ENCODE data around the gene OGFOD2.

OGFOD2 gene

DNA sequence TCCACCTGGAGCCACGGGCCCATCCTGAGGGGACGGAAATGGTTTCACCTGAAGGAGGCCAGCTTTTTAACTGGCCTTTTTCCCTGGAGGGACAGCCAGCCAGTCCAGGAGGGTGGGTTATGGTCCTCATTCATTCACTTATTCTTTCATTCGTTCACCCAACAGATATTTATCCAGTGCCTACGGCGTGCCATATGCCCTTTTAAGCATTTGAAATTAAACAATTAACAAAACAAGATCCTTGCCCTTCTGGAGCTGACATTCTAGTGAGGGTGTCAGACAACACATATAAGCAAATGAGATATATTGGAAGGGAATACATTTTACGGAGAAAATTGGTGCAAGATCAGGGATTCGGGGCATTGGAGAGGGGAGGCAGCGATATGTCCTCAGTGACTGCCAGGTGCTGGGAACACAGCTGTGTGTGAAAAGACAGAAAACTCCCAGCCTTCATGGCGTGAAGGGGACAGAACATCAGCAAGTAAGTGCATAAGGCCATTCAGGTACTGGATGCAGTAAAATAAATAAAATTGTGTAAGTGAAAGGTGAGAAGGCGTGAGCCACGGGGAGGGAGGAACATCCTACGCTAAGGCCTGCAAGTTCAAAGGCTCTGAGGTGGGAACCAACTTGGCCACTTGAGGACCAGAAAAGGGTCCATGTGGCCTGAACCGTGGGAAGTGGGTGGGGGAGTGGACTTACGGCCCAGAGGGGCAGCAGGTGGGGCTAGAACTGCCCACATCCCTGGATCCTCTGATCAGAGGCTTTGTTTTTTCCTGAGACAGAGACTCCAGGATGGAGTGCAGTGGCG lies 8.1 kb upstream of the OGFOD2 start:
- TF ChIP-seq, protein P1, sequence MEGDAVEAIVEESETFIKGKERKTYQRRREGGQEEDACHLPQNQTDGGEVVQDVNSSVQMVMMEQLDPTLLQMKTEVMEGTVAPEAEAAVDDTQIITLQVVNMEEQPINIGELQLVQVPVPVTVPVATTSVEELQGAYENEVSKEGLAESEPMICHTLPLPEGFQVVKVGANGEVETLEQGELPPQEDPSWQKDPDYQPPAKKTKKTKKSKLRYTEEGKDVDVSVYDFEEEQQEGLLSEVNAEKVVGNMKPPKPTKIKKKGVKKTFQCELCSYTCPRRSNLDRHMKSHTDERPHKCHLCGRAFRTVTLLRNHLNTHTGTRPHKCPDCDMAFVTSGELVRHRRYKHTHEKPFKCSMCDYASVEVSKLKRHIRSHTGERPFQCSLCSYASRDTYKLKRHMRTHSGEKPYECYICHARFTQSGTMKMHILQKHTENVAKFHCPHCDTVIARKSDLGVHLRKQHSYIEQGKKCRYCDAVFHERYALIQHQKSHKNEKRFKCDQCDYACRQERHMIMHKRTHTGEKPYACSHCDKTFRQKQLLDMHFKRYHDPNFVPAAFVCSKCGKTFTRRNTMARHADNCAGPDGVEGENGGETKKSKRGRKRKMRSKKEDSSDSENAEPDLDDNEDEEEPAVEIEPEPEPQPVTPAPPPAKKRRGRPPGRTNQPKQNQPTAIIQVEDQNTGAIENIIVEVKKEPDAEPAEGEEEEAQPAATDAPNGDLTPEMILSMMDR (IDR thresholded peaks at IDR 0.05; ENCODE audit: low read depth, low read length), result no peak
- H3K4me3 ChIP-seq (ENCODE audit: low read depth, low read length), result no peak overlapping the region

DNA sequence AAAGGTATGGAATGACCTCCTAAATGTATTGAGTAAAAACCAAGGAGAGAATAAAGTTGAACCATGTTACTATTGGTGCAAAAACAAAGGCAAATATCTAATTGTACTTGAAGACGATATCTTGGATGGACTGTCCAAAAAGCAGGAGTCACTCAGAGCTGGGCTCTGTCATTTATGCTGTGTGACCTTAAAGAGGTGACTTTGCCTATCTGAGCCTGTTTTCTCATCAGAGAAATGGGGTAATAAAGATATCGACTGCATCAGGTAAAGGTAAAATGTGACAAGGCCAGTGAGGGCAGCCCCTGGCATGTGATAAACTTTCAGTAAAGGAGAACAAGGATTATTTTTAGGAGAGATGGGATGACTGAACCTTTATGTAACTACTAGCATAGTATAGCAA lies 6.9 kb upstream of the OGFOD2 start:
- TF ChIP-seq, protein P1 (IDR thresholded peaks at IDR 0.05; ENCODE audit: low read depth, low read length), result no peak
- no peak overlapping the region for H3K4me3 ChIP-seq (ENCODE audit: low read depth, low read length)

DNA sequence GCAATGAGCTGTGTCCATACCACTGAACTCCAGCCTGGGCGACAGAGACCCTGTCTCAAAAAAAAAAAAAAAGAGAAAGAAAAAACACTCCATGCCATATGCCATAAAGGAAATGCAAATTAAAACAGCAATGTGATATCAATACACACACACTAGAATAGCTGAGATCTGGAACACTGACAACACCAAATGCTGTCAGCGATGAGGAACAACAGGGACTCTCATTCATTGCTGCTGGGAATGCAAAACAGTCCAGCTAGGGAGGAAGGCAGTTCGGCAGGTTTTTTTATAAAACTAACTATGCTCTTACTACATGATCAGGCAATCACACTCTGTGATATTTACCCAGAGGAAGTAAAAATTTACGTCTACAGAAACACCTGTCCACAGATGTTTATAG lies 5.4 kb upstream of the OGFOD2 start:
- H3K4me3 ChIP-seq (ENCODE audit: low read depth, low read length), result no peak overlapping the region
- TF ChIP-seq, protein P1 (IDR thresholded peaks at IDR 0.05; ENCODE audit: low read depth, low read length), result no peak

DNA sequence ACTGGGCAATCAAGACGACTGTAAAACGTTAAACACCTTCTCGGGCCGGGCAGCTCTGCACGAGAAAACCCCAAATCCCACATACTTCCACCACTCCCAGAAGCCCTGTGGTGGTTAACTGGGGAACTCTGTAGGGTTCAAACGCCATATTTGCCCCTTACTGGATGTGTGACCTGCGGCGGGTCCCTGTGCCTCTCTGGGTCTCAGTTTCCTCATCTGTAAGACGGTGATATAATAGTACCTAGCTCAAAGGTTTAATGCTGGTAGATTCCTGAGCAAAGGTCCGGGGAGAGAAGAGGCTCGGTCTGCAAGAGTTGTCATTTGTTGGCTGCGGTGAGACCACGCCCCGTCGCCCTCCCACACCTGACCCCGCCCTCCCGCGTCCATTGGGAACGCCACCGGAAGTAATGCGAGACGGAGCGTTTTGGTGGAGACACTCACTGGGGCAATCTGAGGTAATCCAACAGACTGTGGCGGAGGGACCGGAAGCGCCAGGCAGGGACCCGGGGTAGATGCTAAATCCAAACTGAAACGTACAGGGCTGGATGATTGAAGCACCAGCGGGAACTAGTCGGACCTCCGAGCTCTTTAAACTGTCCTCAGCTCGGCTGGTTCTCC lies 661 bp upstream of the OGFOD2 start:
- TF ChIP-seq, protein P1 (IDR thresholded peaks at IDR 0.05; ENCODE audit: low read depth, low read length), result no peak
- peak overlapping the region; percentile 81 for H3K4me3 ChIP-seq (ENCODE audit: low read depth, low read length)

DNA sequence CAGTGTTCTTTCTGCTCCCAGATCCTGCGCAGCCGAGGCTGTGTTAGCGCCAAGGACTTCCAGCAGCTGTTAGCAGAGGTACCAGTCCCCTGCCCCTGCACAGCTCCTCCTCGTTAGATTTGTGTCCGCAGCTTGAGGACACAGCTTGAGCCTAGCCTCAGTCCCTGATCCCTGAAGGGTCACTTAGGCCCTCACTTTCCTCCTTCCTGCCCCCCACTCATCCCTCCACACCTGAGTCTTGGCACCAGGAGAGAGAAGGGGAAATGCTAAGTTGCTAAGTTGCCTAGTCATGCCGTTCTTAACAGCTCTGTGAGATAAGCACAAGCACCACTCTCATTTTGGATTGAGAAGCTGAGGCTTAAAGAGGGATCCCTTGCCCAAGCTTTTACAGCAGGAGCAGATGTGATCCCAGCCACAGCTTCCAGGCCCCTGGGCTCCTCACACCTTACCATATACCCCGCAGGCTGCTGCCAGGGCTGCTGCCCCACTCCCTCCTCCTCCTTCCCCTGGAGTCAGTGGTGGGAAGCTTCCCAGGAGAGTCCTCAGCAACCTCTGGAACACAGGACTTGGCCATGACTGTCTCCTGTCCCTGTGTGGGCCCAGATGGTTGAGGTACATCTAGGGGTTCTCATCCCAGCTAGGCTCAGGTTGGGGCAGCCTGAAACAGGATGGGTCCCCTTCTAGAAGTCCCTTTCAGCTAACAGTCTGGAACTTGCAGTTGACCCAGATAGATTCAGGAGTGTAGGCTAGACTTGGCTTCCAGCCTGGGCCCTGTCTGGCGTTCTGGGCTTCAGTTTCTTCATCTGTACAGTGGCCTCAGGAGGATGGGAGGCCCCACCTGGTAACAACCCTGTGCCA lies 975 bp downstream of the OGFOD2 start:
- H3K4me3 ChIP-seq (ENCODE audit: low read depth, low read length), result peak overlapping the region; percentile 81
- TF ChIP-seq, protein P1 (IDR thresholded peaks at IDR 0.05; ENCODE audit: low read depth, low read length), result no peak

DNA sequence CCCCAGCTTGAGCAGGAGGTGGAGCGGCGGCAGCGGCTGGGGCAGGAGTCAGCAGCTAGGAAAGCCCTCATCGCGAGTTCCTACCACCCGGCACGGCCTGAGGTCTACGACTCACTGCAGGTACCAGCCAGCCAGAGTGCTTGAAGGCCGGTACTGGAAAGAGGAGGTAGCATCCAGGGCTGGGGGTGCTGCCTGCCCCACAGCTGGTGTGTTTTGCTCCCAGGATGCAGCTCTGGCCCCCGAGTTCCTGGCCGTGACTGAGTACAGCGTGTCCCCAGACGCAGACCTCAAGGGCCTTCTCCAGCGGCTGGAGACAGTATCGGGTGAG lies 1.6 kb downstream of the OGFOD2 start:
- TF ChIP-seq, protein P1 (IDR thresholded peaks at IDR 0.05; ENCODE audit: low read depth, low read length), result no peak
- no peak overlapping the region for H3K4me3 ChIP-seq (ENCODE audit: low read depth, low read length)
